Measurements from ENCODE around the gene SYNDIG1.

- TF ChIP-seq CTCF (IDR thresholded peaks at IDR 0.05; ENCODE audit: insufficient read depth, low read depth, low read length) (no peak), EZH2 (IDR thresholded peaks at IDR 0.05; ENCODE audit: insufficient read depth, low read length) (no peak)
These were observed 128.9 kb downstream of the SYNDIG1 start for GRCh38 chr20:24598346-24598745.

Data from astrocyte (in vitro differentiated cells and primary cell).